HK-2 (cell line): ENCODE data around the gene TMX1.
"Not testable (repeated sequence)": the region's sequence is repeated elsewhere in the genome, so short reads cannot be mapped to it uniquely, and the experiment has no call there.

Experiments used
- DNase-seq: peaks from one replicate; pipeline ENCODE4 v3.0.0-alpha.2; 2018; ENCODE audit not compliant: unreplicated experiment

The TMX1 gene

GRCh38 chr14:51239813-51240803 is at the start of gene TMX1:
Gene TMX1 (plus strand): TSS chr14:51240247. CDS start chr14:51240293, 46 bp downstream.
- peak; percentile 96 for DNase-seq

GRCh38 chr14:51201890-51202289 is 38.2 kb upstream of the TMX1 start:
- no peak for DNase-seq

DNA sequence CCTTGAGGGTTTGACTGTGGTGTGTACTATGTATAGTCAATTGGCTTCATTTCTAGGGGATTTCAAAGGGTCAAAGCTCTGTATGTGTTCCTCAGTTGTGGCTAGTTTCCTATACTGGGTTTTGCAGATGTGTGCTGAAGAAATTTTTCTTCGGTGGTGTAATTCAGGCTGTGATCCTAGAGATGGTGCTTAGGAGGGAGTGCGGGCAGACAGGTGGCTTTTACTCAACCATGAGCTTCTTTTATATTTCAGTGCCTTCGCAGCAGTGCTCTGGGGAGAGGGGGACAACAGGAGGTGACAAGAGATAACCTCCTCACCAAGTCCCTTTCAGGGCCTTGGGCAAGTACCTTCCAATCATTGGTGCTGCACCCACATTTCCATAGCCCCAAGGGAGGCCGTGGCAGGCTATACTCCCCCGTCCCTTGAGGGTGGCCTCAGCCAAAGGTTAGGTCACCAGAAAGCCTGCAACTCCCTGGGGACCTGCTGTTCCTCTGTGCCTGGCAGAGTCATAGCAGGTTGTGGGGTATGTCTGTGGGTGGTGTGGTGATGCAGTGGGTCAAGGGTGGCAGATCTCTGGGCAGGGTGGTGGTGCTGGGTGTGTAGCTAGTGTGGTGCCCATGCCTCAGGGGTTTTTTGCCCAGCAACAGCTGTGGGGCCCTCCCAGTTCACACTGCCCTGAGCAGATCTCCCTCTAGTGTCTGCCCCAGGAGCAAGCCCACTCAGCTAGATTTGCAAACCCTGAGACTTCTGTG is 37.0 kb upstream of the TMX1 start:
- DNase-seq = no peak

DNA sequence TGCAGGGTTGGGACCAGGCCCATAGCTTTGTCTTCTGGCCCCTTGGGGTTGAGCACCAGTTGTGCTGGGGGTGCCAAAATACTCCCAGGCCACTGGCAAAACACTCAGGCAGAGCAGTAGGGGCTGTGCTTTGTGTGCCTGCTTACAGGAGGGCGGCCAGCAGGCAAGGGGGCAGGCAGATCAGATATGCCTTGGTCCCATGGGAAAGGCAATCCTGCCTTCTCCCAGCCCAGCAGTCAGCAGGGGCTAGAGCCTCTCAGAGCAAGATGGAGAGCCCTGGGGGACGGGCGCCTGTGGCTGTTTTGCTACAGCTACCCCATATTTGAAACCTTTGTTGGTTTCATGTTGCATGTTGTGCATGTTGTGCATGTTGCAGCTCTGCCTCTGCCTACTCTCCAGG is 36.2 kb upstream of the TMX1 start:
- DNase-seq = no peak

GRCh38 chr14:51205486-51205885 is 34.6 kb upstream of the TMX1 start:
- DNase-seq = no peak

- no peak for DNase-seq
These were observed 33.6 kb upstream of the TMX1 start for GRCh38 chr14:51206462-51206861.

GRCh38 chr14:51207621-51208020 is 32.4 kb upstream of the TMX1 start:
- DNase-seq = no peak

- no peak for DNase-seq
These were observed 31.1 kb upstream of the TMX1 start for GRCh38 chr14:51208982-51209381.

DNA sequence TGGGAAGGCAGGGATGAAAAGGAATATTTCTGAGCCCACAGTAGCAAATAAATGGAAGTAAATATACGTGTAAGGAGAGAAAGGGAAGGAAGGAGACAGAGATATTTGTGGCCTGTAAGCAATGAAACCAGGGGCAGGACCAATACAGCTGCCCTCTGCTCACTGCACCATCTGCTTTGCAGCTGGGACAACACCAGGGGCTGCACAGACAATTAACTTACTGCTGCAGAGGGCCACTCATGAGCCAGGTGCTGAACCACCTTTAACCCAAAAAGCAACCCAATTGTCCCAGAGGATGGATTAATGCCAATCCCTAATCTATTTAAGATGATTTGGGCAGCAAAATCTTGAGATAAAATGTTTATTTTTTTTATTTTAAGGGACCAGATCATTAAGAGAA is 30.6 kb upstream of the TMX1 start:
- no peak for DNase-seq

DNA sequence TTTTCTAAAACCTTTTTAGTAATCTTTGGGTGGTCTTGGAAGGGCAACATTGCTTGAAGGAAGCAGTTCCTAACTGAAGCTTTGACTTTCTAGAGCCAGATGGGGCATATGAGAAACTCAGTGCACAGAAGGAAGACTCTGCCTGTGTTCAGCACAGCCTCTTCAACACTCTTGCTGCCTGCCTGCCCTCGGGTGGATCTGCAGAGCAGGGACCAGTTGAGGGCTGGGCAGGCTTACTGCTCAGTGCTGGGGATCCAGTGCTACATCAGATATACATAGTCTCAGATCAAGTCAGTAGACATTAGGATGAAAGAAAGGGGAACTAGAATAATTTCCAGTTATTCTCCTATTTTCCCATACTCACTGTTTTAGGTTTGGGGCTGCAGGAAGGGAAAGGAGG is 29.5 kb upstream of the TMX1 start:
- DNase-seq = no peak

GRCh38 chr14:51211149-51211548 is 28.9 kb upstream of the TMX1 start:
- DNase-seq = no peak

DNA sequence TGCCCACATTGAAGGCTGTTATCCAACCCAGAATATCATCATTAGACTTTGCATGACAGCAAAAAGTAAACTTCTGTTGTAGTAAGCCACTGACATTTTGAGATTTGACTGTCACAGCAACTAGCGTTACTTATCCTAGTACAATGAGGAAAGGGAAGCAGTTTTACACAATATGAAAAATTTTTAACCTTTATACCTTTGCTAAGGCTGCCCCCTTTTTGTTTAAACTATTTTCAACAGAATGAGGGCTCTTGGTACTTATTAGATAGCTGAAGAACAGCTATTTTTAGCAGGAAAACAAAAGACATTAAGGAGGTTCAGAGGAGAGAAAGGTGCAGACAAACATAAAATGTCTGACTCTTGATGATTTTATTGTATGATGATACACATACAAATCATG is 23.4 kb upstream of the TMX1 start:
- DNase-seq = no peak

DNA sequence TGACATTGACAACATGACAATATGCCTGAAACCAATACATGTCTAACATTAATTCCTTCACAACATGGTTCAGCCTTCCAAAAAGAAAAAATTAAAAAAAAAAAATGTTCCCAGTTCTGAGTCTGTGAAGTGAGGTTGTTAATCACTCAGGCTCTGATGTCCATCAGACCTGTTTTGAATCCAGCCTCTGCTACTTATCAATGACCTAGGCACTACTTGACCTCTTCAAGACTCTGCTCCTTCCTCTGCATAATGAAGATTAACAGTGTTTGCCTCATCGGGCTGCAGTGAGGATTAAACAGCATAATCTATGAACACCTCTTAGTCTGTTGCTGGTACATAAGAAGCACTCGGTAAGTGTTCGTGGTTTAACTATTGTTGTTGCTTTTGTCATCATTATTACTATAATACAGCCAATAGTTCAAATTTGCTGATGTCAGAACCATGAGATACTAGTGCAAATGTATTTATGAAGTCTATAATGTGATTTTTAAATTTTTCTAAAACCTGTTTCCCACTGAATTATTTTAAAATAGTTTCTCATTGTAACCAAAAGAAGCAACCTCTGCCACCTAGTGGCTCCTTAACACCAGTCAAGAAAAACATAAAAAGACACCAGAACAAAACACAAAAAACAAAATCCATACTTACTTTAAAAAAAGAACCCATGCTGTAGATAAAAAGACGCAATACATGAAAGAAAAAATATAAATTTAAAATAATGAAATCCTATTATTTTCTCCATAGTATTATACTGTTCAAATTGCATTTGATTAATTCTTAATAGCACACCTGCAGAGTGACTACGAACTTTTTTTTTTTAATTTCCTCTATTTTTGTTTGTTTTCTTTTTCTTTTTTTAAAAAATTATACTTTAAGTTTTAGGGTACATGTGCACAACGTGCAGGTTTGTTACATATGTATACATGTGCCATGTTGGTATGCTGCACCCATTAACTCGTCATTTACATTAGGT is 20.3 kb upstream of the TMX1 start:
- DNase-seq = no peak

- DNase-seq = not testable (repeated sequence)
These were observed 16.6 kb upstream of the TMX1 start for GRCh38 chr14:51223463-51223862.

GRCh38 chr14:51224551-51224950 is 15.5 kb upstream of the TMX1 start:
- DNase-seq = no peak

DNA sequence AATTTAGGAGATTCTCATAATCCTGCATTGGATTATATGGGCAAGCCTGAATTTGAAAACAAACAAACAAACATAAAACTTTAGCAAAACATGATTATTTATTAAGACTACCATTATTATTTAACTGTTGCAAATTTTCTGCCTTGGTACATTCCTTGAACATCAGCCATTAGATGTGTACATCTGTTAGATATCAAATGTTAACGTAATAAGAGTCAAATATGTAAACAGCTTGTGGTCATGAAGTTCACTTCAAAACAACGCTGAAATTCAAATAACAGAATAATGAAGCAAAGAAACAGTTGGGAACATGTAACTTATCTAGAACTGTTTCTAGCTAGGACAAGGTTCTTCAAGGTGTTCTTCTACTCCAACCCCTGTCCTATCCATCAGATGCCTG is 14.3 kb upstream of the TMX1 start:
- no peak for DNase-seq

DNA sequence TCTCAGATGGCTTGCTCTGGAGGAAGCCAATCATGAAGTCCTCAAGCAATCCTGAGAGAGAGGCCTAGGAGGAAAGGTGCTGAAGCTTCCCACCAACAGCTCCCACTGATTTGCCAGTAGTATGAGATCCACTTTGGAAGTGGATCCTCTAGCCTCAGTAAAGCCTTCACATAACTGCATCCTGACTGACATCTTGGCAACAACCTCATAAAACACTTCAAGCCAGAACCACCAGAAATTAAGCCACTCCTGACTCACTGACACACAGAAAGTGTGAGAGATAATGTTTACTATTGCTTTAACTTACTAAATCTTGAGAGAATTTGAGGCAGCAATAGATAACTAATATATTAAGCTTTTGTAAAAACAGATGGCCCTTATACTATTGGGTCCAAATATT is 11.7 kb upstream of the TMX1 start:
- no peak for DNase-seq

DNA sequence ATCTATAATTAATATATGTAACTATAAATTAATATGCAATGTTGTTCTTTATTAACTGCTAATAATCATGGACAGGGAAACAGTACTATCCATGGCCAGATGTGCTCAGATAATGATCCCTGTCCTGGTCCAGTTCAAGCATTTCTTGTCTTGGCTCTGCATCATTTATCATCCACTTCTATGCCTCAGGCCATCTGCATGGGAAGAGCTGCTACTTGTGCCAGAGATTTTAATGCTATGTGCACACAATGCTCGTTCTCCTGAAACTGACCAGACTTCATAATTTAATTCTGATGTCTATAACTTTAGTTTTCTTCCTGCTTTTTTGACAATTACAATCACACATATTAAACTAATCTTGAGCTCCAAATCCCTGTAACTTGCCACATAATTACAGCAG is 11.2 kb upstream of the TMX1 start:
- no peak for DNase-seq

GRCh38 chr14:51236314-51236713 is 3.7 kb upstream of the TMX1 start:
- no peak for DNase-seq

DNA sequence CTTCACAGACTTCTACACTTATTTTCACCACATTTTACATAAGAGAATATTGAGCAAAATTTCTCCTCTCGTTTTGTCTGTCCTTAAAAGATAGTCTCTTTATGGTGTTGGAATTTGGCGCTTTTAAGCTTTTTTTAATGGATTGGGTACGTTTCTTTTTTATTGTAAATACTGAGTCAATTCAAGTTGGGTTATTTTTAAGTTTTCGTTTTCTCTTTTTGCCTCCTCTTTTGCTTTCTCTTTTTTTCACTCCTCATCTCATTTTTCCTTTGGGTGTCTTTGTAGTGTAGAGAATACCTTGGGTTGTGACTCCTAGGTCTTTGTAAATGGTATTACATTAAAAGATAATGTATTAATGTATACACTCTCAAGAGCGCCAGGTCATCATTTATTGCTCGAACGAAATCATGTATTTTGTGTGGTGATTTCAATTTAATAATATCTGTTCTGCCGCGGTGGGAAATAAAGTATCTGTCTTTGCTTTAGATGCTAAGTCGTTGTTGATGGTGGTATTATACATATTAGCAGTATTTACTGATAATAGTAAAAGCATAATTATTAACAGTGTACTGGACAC is 845 bp downstream of the TMX1 start:
- no peak for DNase-seq
